ENCODE results near the gene HSPB2. TPM values are rescaled to one million over a fixed set of nuclear protein-coding genes. Genes with fewer than 3 reads are reported as not detected.
A peak's percentile ranks its signal among the peaks of the same experiment; 100 is the strongest.
"Not testable (repeated sequence)": the region's sequence is repeated elsewhere in the genome, so short reads cannot be mapped to it uniquely, and the experiment has no call there.

The HSPB2 gene
- total RNA-seq, 1 donor = 2.2 TPM

GRCh38 chr11:111926505-111927391, 14.2 kb downstream of the HSPB2 start:
- H3K4me1 ChIP-seq (ENCODE audit: insufficient read depth, low read length) = peaks cover 37% of the 10 kb centered on the region
- peak overlapping the region; percentile 76 for H3K4me3 ChIP-seq (ENCODE audit: insufficient read depth, low read length)
- TF ChIP-seq, protein P1, sequence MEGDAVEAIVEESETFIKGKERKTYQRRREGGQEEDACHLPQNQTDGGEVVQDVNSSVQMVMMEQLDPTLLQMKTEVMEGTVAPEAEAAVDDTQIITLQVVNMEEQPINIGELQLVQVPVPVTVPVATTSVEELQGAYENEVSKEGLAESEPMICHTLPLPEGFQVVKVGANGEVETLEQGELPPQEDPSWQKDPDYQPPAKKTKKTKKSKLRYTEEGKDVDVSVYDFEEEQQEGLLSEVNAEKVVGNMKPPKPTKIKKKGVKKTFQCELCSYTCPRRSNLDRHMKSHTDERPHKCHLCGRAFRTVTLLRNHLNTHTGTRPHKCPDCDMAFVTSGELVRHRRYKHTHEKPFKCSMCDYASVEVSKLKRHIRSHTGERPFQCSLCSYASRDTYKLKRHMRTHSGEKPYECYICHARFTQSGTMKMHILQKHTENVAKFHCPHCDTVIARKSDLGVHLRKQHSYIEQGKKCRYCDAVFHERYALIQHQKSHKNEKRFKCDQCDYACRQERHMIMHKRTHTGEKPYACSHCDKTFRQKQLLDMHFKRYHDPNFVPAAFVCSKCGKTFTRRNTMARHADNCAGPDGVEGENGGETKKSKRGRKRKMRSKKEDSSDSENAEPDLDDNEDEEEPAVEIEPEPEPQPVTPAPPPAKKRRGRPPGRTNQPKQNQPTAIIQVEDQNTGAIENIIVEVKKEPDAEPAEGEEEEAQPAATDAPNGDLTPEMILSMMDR (IDR thresholded peaks at IDR 0.05; ENCODE audit: extremely low read depth, low read depth, low read length) = peak; percentile 5
- no peaks in the 10 kb centered on the region for H3K9me3 ChIP-seq (ENCODE audit: low read depth, low read length)
- peak overlapping the region; percentile 94 for H3K27ac ChIP-seq (ENCODE audit: low read depth, low read length)
- H3K4me2 ChIP-seq (ENCODE audit: insufficient read depth, low read length) = peak overlapping the region; percentile 96
- H3K79me2 ChIP-seq (ENCODE audit: insufficient read depth, low read length) = no peaks in the 10 kb centered on the region
- no peaks in the 10 kb centered on the region for H3K27me3 ChIP-seq (ENCODE audit: insufficient read depth, low read length)
- H2AFZ ChIP-seq (ENCODE audit: low read length) = peak overlapping the region; percentile 99
- H4K20me1 ChIP-seq (ENCODE audit: insufficient read depth, low read length) = no peaks in the 10 kb centered on the region
- peak; percentile 98 for DNase-seq (ENCODE audit: insufficient read length, low spot score, missing footprints)
- H3K36me3 ChIP-seq (ENCODE audit: insufficient read depth, low read length) = no peaks in the 10 kb centered on the region

- no peak overlapping the region for H3K4me2 ChIP-seq (ENCODE audit: insufficient read depth, low read length)
- no peaks in the 10 kb centered on the region for H3K36me3 ChIP-seq (ENCODE audit: insufficient read depth, low read length)
- peaks cover 36% of the 10 kb centered on the region for H3K4me1 ChIP-seq (ENCODE audit: insufficient read depth, low read length)
- no peak overlapping the region for H3K4me3 ChIP-seq (ENCODE audit: insufficient read depth, low read length)
- TF ChIP-seq, protein P1 (IDR thresholded peaks at IDR 0.05; ENCODE audit: extremely low read depth, low read depth, low read length) = no peak
- H3K27ac ChIP-seq (ENCODE audit: low read depth, low read length) = no peak overlapping the region
- no peaks in the 10 kb centered on the region for H3K79me2 ChIP-seq (ENCODE audit: insufficient read depth, low read length)
- H3K9me3 ChIP-seq (ENCODE audit: low read depth, low read length) = no peaks in the 10 kb centered on the region
- H2AFZ ChIP-seq (ENCODE audit: low read length) = no peak overlapping the region
- no peak for DNase-seq (ENCODE audit: insufficient read length, low spot score, missing footprints)
- H3K27me3 ChIP-seq (ENCODE audit: insufficient read depth, low read length) = no peaks in the 10 kb centered on the region
- no peaks in the 10 kb centered on the region for H4K20me1 ChIP-seq (ENCODE audit: insufficient read depth, low read length)
Measured at GRCh38 chr11:111930472-111930871, 17.9 kb downstream of the HSPB2 start.

DNA sequence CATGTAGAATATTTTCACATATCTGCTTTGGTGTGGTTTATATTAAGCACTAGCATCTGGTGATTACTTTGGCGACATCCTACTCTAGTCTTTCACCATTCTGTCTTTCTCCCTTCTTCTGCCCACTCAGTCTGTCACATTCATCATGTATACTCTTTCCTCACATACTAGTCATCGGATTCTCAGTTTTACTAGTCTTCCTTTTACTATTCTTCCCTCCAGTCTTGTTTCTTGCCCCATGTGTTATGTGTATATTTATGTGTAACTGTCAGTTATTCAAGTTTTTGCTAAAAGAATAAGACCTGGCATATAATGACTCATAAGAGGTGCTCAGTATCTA, 20.0 kb downstream of the HSPB2 start:
- Histone ChIP-seq H3K79me2 (ENCODE audit: insufficient read depth, low read length) (peaks cover 5% of the 10 kb centered on the region), H3K4me1 (ENCODE audit: insufficient read depth, low read length) (peaks cover 37% of the 10 kb centered on the region), H3K4me2 (ENCODE audit: insufficient read depth, low read length) (no peak overlapping the region), H3K4me3 (ENCODE audit: insufficient read depth, low read length) (no peak overlapping the region), H4K20me1 (ENCODE audit: insufficient read depth, low read length) (no peaks in the 10 kb centered on the region), H3K27me3 (ENCODE audit: insufficient read depth, low read length) (no peaks in the 10 kb centered on the region), H3K27ac (ENCODE audit: low read depth, low read length) (no peak overlapping the region), H3K36me3 (ENCODE audit: insufficient read depth, low read length) (no peaks in the 10 kb centered on the region), H3K9me3 (ENCODE audit: low read depth, low read length) (no peaks in the 10 kb centered on the region), H2AFZ (ENCODE audit: low read length) (no peak overlapping the region)
- DNase-seq (ENCODE audit: insufficient read length, low spot score, missing footprints) = no peak
- TF ChIP-seq, protein P1 (IDR thresholded peaks at IDR 0.05; ENCODE audit: extremely low read depth, low read depth, low read length) = no peak

DNA sequence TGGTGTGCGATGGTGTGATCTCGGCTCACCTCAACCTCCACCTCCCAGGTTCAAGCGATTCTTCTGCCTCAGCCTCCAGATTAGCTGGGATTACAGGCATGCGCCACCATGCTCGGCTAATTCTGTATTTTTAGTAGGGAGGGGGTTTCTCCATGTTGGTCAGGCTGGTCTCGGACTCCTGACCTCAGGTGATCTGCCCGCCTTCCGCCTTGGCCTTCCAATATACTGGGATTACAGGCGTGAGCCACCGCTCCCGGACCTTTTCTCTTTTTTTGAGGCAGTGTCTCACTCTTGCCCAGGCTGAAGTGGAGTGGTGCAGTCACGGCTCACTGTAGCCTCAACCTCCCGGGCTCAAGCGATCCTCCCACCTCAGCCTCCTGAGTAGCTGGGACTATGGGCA, 20.6 kb downstream of the HSPB2 start:
- not testable (repeated sequence) for H3K79me2 ChIP-seq (ENCODE audit: insufficient read depth, low read length); H3K27ac ChIP-seq (ENCODE audit: low read depth, low read length); H3K36me3 ChIP-seq (ENCODE audit: insufficient read depth, low read length); H2AFZ ChIP-seq (ENCODE audit: low read length); H4K20me1 ChIP-seq (ENCODE audit: insufficient read depth, low read length); H3K4me2 ChIP-seq (ENCODE audit: insufficient read depth, low read length); H3K4me3 ChIP-seq (ENCODE audit: insufficient read depth, low read length); H3K27me3 ChIP-seq (ENCODE audit: insufficient read depth, low read length); H3K9me3 ChIP-seq (ENCODE audit: low read depth, low read length); DNase-seq (ENCODE audit: insufficient read length, low spot score, missing footprints)
- H3K4me1 ChIP-seq (ENCODE audit: insufficient read depth, low read length) = peaks cover 43% of the 10 kb centered on the region
